HepG2 (cell line): ENCODE results near the gene TRIM9. TPM values are rescaled to one million over a fixed set of nuclear protein-coding genes. Genes with fewer than 3 reads are reported as not detected.
A peak's percentile ranks its signal among the peaks of the same experiment; 100 is the strongest.

Experiments used
- AKAP8 ChIP-seq: sonication (generic); formaldehyde crosslinking; IDR thresholded peaks from 2 replicates; pipeline ENCODE4 v1.5.1; 2020; ENCODE audit warnings: mild to moderate bottlenecking, missing genetic modification reagents
- ASH2L ChIP-seq: fragments of 300-600, 200-600 bp; sonication (generic); IDR thresholded peaks from 2 replicates; pipeline ENCODE4 v1.7.0; 2017; ENCODE audit warnings: low read depth, mild to moderate bottlenecking, moderate library complexity, mixed read lengths, low read length; ENCODE audit not compliant: insufficient read length
- CSRNP1 ChIP-seq: sonication (generic); formaldehyde crosslinking; IDR thresholded peaks from 2 replicates; pipeline ENCODE4 v1.8.1; 2023; ENCODE audit warnings: mild to moderate bottlenecking, missing genetic modification reagents
- DMAP1 ChIP-seq: IDR thresholded peaks from 2 replicates; pipeline ENCODE4 v1.6.1; 2016
- FOXA3 ChIP-seq: IDR thresholded peaks from 2 replicates; pipeline ENCODE4 v1.6.1; 2016; ENCODE audit warnings: missing genetic modification reagents, missing compliant biosample characterization
- KAT7 ChIP-seq: IDR thresholded peaks from 2 replicates; pipeline ENCODE4 v1.6.1; 2018; ENCODE audit warnings: borderline replicate concordance, missing compliant biosample characterization
- LCORL ChIP-seq, 2 experiments: fragments of 450-650 bp in 1 of 2; sonication (generic) in 1 of 2; formaldehyde crosslinking in 1 of 2; IDR thresholded peaks; 2 replicates each; pipeline versions ENCODE4 v1.5.0 to v1.6.1; 2017 to 2020; ENCODE audit warnings: antibody characterized with exemption in 1 of 2, missing genetic modification reagents in 1 of 2
- MEF2D ChIP-seq: sonication (generic); formaldehyde crosslinking; IDR thresholded peaks from 2 replicates; pipeline ENCODE4 v1.5.1; 2020; ENCODE audit warnings: mild to moderate bottlenecking, missing genetic modification reagents
- PCBP1 ChIP-seq: fragments of 200-400 bp; formaldehyde crosslinking; IDR thresholded peaks from 2 replicates; pipeline ENCODE4 v1.6.1; 2017; ENCODE audit warnings: mild to moderate bottlenecking, low read depth, low read length, borderline replicate concordance
- PHF21A ChIP-seq: sonication (generic); formaldehyde crosslinking; IDR thresholded peaks from 2 replicates; pipeline ENCODE4 v1.5.0; 2020; ENCODE audit warnings: mild to moderate bottlenecking, missing genetic modification reagents
- POLR2AphosphoS2 ChIP-seq: IDR thresholded peaks from 2 replicates; pipeline ENCODE4 v1.6.1; 2011; ENCODE audit warnings: low read depth, low read length, improper control_type of control experiment
- SAP130 ChIP-seq: IDR thresholded peaks from 2 replicates; pipeline ENCODE4 v1.6.1; 2016; ENCODE audit warnings: low read depth
- STAG1 ChIP-seq: sonication (generic); formaldehyde crosslinking; IDR thresholded peaks from 2 replicates; pipeline ENCODE4 v1.4.0; 2020; ENCODE audit warnings: missing genetic modification reagents
- TBX2 ChIP-seq: sonication (generic); formaldehyde crosslinking; IDR thresholded peaks from 2 replicates; pipeline ENCODE4 v1.5.0; 2020; ENCODE audit warnings: missing genetic modification reagents, mild to moderate bottlenecking, borderline replicate concordance
- TOE1 ChIP-seq: sonication (generic); formaldehyde crosslinking; IDR thresholded peaks from 2 replicates; pipeline ENCODE4 v1.4.0; 2020; ENCODE audit warnings: mild to moderate bottlenecking, missing genetic modification reagents
- ZNF234 ChIP-seq: sonication (generic); formaldehyde crosslinking; conservative IDR thresholded peaks from 2 replicates; pipeline ENCODE4 v1.5.1; 2020; ENCODE audit warnings: mild to moderate bottlenecking, missing genetic modification reagents
- ZNF883 ChIP-seq: sonication (generic); formaldehyde crosslinking; IDR thresholded peaks from 2 replicates; pipeline ENCODE4 v1.5.1; 2020; ENCODE audit warnings: mild to moderate bottlenecking, missing genetic modification reagents; ENCODE audit errors: not compliant biosample characterization
- ZSCAN21 ChIP-seq: sonication (generic); formaldehyde crosslinking; IDR thresholded peaks from 2 replicates; pipeline ENCODE4 v1.8.0; 2022; ENCODE audit warnings: mild to moderate bottlenecking, missing genetic modification reagents, moderate library complexity, borderline replicate concordance
- polyA plus RNA-seq, 8 experiments: library from polyadenylated mRNA; depleted of rRNA in 3 of 8; stranded (reverse) in 7 of 8; unstranded in 1 of 8; fragments of >200 nt; fragmentation: Illumina TruSeq in 4 of 8; extraction: Trizol in 4 of 8; gene quantifications; 2 replicates each; pipeline versions ENCODE4 v1.2.1 to v1.2.3, GENCODE V29; 2011 to 2016; ENCODE audit warnings: low read depth in 4 of 8, missing spikeins in 1 of 8, mixed read lengths in 1 of 8; ENCODE audit not compliant: insufficient read depth in 1 of 8
- total RNA-seq, 5 experiments: library from RNA; depleted of rRNA; stranded (reverse); fragments of >200 nt; fragmentation: Illumina TruSeq; extraction: Trizol; gene quantifications; 2 replicates each; pipeline ENCODE4 v1.2.3, GENCODE V29; 2016; ENCODE audit warnings: low read depth in 1 of 5
- TF ChIP-seq, protein P1 (sequence below): sonication (generic); formaldehyde crosslinking; IDR thresholded peaks from 2 replicates; pipeline ENCODE4 v1.4.0; 2020; ENCODE audit warnings: low read depth, mild to moderate bottlenecking, missing genetic modification reagents
- TF ChIP-seq, protein P2 (sequence below): sonication (generic); formaldehyde crosslinking; IDR thresholded peaks from 2 replicates; pipeline ENCODE4 v1.4.0; 2020; ENCODE audit warnings: missing genetic modification reagents
- TF ChIP-seq, protein P3 (sequence below): sonication (generic); formaldehyde crosslinking; IDR thresholded peaks from 2 replicates; pipeline ENCODE4 v1.5.0; 2020; ENCODE audit warnings: mild to moderate bottlenecking, missing genetic modification reagents, moderate library complexity

TRIM9 gene
- total and polyA plus RNA-seq, 2 of the 13 experiments (the other 11 are each of a cell fraction or from before 2014, with no cell fraction given), result 0.04 to 0.07 TPM

DNA sequence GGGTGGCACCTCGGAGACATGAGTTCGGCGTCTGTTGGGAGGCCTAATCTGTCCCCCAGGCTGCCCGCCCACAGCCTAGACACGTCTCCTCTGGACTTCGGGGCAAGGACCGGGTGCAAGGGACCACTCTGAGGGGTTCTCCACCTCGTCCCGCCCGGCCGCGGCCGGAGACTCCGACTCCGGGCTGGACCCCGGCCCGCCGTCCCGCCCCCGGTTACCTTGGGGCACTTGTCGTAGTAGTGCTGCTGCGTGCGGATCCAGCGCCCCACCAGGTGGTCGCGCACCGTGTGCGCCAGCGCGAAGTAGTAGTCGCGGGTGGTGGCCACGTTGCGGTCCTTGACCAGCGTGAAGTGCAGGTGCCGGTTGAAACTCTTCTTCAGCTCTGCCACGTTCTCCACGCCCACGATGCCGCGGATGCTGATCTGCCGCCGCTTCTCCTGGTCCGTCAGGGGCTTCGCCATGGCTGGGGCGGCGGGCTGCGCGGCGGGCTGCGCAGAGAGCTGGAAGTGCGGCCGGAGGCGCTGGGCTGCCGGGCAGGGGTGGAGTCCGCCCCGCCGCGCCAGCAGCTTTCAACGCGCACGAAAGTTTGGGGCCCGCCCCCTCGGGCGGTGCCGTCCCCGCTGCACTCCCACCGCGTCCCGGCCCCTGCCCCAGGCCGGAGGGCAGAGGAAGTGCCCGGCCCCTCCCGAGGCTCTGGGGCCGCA lies 150.8 kb downstream of the TRIM9 start, which contains the start of gene PYGL (continued):
- TF ChIP-seq CSRNP1, result peak; percentile 62
- TF ChIP-seq ZNF234 (CRISPR knock-in tag), result 0 out of 2 replicates have a peak, but pooled peaks have one; percentile 16
- peak; percentile 81 for TF ChIP-seq ZSCAN21 (CRISPR knock-in tag)
- TF ChIP-seq, protein P1, sequence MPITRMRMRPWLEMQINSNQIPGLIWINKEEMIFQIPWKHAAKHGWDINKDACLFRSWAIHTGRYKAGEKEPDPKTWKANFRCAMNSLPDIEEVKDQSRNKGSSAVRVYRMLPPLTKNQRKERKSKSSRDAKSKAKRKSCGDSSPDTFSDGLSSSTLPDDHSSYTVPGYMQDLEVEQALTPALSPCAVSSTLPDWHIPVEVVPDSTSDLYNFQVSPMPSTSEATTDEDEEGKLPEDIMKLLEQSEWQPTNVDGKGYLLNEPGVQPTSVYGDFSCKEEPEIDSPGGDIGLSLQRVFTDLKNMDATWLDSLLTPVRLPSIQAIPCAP (CRISPR knock-in tag), result no peak
- TF ChIP-seq, protein P2, sequence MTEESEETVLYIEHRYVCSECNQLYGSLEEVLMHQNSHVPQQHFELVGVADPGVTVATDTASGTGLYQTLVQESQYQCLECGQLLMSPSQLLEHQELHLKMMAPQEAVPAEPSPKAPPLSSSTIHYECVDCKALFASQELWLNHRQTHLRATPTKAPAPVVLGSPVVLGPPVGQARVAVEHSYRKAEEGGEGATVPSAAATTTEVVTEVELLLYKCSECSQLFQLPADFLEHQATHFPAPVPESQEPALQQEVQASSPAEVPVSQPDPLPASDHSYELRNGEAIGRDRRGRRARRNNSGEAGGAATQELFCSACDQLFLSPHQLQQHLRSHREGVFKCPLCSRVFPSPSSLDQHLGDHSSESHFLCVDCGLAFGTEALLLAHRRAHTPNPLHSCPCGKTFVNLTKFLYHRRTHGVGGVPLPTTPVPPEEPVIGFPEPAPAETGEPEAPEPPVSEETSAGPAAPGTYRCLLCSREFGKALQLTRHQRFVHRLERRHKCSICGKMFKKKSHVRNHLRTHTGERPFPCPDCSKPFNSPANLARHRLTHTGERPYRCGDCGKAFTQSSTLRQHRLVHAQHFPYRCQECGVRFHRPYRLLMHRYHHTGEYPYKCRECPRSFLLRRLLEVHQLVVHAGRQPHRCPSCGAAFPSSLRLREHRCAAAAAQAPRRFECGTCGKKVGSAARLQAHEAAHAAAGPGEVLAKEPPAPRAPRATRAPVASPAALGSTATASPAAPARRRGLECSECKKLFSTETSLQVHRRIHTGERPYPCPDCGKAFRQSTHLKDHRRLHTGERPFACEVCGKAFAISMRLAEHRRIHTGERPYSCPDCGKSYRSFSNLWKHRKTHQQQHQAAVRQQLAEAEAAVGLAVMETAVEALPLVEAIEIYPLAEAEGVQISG (CRISPR knock-in tag), result peak; percentile 52; the same call in 1 of the 2 replicates
- no peak; the same call in 1 of the 2 replicates for TF ChIP-seq LCORL (IDR thresholded peaks at IDR 0.05)
- peak; percentile 96 for TF ChIP-seq LCORL (CRISPR knock-in tag; IDR thresholded peaks at IDR 0.05)
- TF ChIP-seq ASH2L, result peak; percentile 18
- TF ChIP-seq KAT7 (CRISPR knock-in tag), result 0 out of 2 replicates have a peak, but pooled peaks have one; percentile 7
- no peak for TF ChIP-seq ZNF883 (CRISPR knock-in tag)
- TF ChIP-seq PHF21A (CRISPR knock-in tag), result peak; percentile 63
- TF ChIP-seq FOXA3 (CRISPR knock-in tag), result peak; percentile 27; the same call in 1 of the 2 replicates
- TF ChIP-seq SAP130, result peak; percentile 58
- no peak for TF ChIP-seq POLR2AphosphoS2
- TF ChIP-seq MEF2D (CRISPR knock-in tag), result 0 out of 2 replicates have a peak, but pooled peaks have one; percentile 15
- peak; percentile 41 for TF ChIP-seq STAG1 (CRISPR knock-in tag)
- no peak for TF ChIP-seq PCBP1
- peak; percentile 46; the same call in 1 of the 2 replicates for TF ChIP-seq AKAP8 (CRISPR knock-in tag)
- TF ChIP-seq, protein P3, sequence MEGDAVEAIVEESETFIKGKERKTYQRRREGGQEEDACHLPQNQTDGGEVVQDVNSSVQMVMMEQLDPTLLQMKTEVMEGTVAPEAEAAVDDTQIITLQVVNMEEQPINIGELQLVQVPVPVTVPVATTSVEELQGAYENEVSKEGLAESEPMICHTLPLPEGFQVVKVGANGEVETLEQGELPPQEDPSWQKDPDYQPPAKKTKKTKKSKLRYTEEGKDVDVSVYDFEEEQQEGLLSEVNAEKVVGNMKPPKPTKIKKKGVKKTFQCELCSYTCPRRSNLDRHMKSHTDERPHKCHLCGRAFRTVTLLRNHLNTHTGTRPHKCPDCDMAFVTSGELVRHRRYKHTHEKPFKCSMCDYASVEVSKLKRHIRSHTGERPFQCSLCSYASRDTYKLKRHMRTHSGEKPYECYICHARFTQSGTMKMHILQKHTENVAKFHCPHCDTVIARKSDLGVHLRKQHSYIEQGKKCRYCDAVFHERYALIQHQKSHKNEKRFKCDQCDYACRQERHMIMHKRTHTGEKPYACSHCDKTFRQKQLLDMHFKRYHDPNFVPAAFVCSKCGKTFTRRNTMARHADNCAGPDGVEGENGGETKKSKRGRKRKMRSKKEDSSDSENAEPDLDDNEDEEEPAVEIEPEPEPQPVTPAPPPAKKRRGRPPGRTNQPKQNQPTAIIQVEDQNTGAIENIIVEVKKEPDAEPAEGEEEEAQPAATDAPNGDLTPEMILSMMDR (CRISPR knock-in tag), result peak; percentile 61
- no peak for TF ChIP-seq TOE1 (CRISPR knock-in tag)
- TF ChIP-seq TBX2 (CRISPR knock-in tag), result peak; percentile 77
- TF ChIP-seq DMAP1 (CRISPR knock-in tag), result peak; percentile 69; the same call in 1 of the 2 replicates
